Measurements from ENCODE around the gene PLEKHG2. TPM values are rescaled to one million over a fixed set of nuclear protein-coding genes. Genes with fewer than 3 reads are reported as not detected.

Gene PLEKHG2
- total RNA-seq, 4 donors from 2014 or later: 6.4 to 29.9 (median 7.7) TPM

DNA sequence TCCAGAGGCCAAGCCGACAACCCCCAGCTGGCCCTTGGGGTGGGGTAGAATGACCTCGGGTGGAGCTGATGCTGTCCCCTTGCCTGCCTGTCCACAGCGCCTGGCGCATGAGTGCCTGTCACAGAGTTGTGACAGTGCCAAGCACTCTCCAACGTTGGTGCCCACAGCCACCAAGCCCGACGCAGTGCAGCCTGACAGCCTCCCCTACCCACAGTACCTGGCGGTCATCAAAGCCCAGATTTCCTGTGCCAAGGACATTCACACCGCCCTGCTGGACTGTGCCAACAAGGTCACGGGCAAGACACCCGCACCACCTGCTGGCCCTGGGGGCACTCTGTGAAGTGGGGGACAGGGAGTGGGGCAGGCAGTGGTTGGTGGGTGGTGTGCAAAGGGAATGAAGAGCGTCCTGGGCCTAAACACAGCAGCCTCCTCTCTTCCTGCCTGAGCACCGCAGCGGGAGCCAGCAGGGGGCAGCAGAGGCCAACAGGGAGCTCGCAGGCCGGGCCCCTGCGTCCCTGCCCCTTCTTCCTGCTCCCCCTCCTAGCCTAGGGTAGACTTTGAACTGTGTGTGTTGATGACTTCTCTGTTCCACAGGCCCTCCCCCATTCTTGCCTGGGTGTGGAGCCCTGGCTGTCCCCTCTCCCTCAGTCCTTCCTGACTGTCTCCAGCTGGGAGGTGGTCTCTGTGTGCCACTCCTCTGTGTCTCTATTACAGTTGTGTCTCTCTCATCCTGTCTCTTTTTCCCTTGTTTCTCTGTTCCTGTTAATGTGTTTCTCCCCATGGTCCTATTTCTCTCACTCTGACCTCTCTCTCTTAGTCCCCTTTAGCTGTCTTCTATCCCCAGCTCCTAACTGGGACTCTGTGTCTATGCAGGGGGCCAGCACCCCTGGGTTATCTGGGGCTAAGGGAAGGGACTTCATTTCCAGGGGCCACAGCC is 14.8 kb upstream of the PLEKHG2 start:
- WGBS: 35% methylated on average over 7 of the region's 17 CpGs
- peak; percentile 91 to 95 for DNase-seq (ENCODE audit: low spot score in 2 of 2)
- H3K36me3 ChIP-seq: peaks cover 20% of the 10 kb centered on the region
- no peak for TF ChIP-seq EP300 (IDR thresholded peaks at IDR 0.05)
- TF ChIP-seq, protein P1, sequence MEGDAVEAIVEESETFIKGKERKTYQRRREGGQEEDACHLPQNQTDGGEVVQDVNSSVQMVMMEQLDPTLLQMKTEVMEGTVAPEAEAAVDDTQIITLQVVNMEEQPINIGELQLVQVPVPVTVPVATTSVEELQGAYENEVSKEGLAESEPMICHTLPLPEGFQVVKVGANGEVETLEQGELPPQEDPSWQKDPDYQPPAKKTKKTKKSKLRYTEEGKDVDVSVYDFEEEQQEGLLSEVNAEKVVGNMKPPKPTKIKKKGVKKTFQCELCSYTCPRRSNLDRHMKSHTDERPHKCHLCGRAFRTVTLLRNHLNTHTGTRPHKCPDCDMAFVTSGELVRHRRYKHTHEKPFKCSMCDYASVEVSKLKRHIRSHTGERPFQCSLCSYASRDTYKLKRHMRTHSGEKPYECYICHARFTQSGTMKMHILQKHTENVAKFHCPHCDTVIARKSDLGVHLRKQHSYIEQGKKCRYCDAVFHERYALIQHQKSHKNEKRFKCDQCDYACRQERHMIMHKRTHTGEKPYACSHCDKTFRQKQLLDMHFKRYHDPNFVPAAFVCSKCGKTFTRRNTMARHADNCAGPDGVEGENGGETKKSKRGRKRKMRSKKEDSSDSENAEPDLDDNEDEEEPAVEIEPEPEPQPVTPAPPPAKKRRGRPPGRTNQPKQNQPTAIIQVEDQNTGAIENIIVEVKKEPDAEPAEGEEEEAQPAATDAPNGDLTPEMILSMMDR (IDR thresholded peaks at IDR 0.05): peak; percentile 96 to 97
- TF ChIP-seq POLR2AphosphoS5 (IDR thresholded peaks at IDR 0.05): peak in 2 of 3 donors; percentile 42 to 61
- peak in 1 of 2 donors; percentile 20 for TF ChIP-seq POLR2A (IDR thresholded peaks at IDR 0.05)
- peaks cover 56% of the 10 kb centered on the region for H3K4me1 ChIP-seq
- H3K9me3 ChIP-seq: no peaks in the 10 kb centered on the region
- peak overlapping the region; percentile 95 for H3K27ac ChIP-seq
- peak overlapping the region; percentile 9 for H3K4me3 ChIP-seq
- no peaks in the 10 kb centered on the region for H3K27me3 ChIP-seq

DNA sequence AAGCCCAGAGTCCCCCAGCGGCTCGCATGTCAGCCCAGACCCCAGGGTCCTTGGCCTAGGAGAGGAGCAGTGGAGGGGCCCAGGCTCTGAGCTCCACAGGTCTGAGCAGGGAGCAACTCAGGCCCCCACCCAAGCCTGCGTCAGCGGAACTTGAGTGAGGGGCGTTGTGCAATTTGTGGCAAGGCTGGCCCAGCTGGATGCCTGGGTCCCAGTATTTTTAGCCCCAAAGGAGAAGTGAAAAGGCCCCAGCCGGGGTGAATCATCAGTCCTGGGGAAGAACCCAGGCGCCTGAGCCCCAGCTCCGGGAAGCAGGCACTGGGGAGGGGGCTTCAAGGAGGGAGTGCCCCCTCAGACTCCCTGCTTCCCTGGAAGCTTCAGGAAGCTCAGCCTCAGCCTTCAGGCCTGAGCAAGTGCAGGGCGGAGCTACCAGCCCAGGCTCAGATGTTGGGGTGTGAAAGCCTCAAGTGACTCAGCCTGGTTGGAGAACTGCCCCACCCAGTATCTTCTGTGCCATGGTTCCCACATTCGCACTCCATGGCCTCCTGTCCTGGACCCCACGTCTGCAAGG is 14.1 kb upstream of the PLEKHG2 start:
- 31% methylated on average over 11 of the region's 11 CpGs for WGBS
- peak; percentile 25 to 41 (median 35) for TF ChIP-seq POLR2AphosphoS5 (IDR thresholded peaks at IDR 0.05)
- no peak for TF ChIP-seq POLR2A (IDR thresholded peaks at IDR 0.05)
- TF ChIP-seq EP300 (IDR thresholded peaks at IDR 0.05): no peak
- TF ChIP-seq, protein P1 (IDR thresholded peaks at IDR 0.05): no peak
- Histone ChIP-seq H3K9me3 (no peaks in the 10 kb centered on the region), H3K27ac (peak overlapping the region; percentile 95), H3K27me3 (no peaks in the 10 kb centered on the region), H3K4me1 (peaks cover 62% of the 10 kb centered on the region), H3K4me3 (peak overlapping the region; percentile 9), H3K36me3 (peaks cover 18% of the 10 kb centered on the region)
- DNase-seq (ENCODE audit: low spot score in 2 of 2): peak; percentile 92 to 95

DNA sequence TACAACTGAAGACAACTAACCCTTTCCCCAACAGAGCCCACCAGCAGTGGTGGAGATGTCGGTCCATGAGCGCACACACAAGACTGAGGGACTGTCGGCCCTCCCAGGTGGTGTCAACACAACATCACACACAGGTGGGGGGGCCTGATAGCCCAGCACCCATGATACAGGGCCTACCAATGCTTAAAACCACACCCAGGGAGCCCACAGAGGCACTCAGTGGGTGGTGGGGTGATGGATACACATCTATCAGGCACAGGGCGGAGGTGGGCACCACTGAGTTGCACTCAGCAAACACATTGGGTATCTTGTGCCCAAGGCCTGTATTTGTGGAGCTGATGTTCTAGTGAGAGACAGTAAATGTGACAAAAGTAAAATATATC is 12.8 kb upstream of the PLEKHG2 start:
- peaks cover 8% of the 10 kb centered on the region for H3K36me3 ChIP-seq
- H3K9me3 ChIP-seq: no peaks in the 10 kb centered on the region
- no peak overlapping the region for H3K4me3 ChIP-seq
- peak overlapping the region; percentile 95 for H3K27ac ChIP-seq
- 86% methylated on average over 4 of the region's 4 CpGs for WGBS
- DNase-seq (ENCODE audit: low spot score in 2 of 2): no peak
- TF ChIP-seq, protein P1 (IDR thresholded peaks at IDR 0.05): no peak
- TF ChIP-seq POLR2AphosphoS5 (IDR thresholded peaks at IDR 0.05) (no peak), EP300 (IDR thresholded peaks at IDR 0.05) (no peak), POLR2A (IDR thresholded peaks at IDR 0.05) (no peak)
- no peaks in the 10 kb centered on the region for H3K27me3 ChIP-seq
- peaks cover 71% of the 10 kb centered on the region for H3K4me1 ChIP-seq

DNA sequence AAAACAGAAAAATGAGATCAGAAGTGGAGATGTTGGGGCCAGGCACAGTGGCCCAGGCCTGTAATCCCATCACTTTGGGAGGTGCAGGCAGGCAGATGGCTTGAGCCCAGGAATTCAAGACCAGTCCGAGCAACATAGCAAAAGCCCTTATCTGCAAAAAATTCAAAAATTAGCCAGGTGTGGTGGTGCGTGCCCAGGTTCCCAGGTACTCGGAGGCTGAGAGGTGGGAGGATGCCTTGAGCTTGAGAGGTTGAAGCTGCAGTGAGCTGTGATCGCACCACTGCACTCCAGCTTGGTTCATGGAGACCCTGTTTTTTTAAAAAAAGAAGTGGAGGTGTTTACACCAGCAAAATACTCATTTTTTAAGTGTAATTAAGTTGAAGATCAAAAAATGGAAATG is 12.4 kb upstream of the PLEKHG2 start:
- Histone ChIP-seq H3K36me3 (peaks cover 5% of the 10 kb centered on the region), H3K27ac (peak overlapping the region; percentile 95), H3K9me3 (no peaks in the 10 kb centered on the region), H3K27me3 (no peaks in the 10 kb centered on the region), H3K4me3 (no peak overlapping the region), H3K4me1 (peaks cover 75% of the 10 kb centered on the region)
- WGBS: 75% methylated on average over 4 of the region's 4 CpGs
- no peak for DNase-seq (ENCODE audit: low spot score in 2 of 2)
- TF ChIP-seq POLR2A (IDR thresholded peaks at IDR 0.05) (no peak), EP300 (IDR thresholded peaks at IDR 0.05) (no peak), POLR2AphosphoS5 (IDR thresholded peaks at IDR 0.05) (no peak)
- TF ChIP-seq, protein P1 (IDR thresholded peaks at IDR 0.05): no peak

DNA sequence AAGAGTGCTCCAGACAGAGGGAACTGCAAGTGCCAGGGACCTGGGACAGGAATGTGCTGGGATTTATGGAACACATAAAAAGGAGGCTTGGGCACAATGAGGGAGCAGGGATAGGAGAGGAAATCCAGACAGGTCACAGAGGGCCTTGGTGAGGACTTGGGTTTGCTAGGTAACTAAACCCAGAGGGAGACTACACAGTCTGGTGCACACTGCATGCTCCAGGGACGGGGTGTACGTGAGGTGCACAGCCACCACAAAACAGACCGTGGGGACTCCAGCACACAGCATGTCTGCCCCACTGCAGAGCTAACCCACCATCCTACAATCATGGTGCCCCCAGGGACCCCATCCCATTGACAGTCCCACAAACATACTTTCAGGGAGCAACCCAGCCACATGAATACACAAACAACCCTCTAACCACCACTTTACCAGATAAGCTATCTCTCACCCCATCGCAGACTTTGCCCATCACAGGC is 11.4 kb upstream of the PLEKHG2 start:
- H3K4me1 ChIP-seq: peaks cover 85% of the 10 kb centered on the region
- H3K4me3 ChIP-seq: no peak overlapping the region
- WGBS: 73% methylated on average over 4 of the region's 4 CpGs
- peak overlapping the region; percentile 100 for H3K27ac ChIP-seq
- DNase-seq (ENCODE audit: low spot score in 2 of 2): no peak
- H3K36me3 ChIP-seq: peaks cover under 1% of the 10 kb centered on the region
- H3K9me3 ChIP-seq: no peaks in the 10 kb centered on the region
- no peaks in the 10 kb centered on the region for H3K27me3 ChIP-seq
- no peak for TF ChIP-seq EP300 (IDR thresholded peaks at IDR 0.05)
- TF ChIP-seq, protein P1 (IDR thresholded peaks at IDR 0.05): no peak
- TF ChIP-seq POLR2A (IDR thresholded peaks at IDR 0.05): no peak
- TF ChIP-seq POLR2AphosphoS5 (IDR thresholded peaks at IDR 0.05): no peak
